HG02678 (cell line): ENCODE data around the gene SERPINB1.
"Not testable (repeated sequence)": the region's sequence is repeated elsewhere in the genome, so short reads cannot be mapped to it uniquely, and the experiment has no call there.

ENCODE experiments used
- ATAC-seq: cut with Tn5 transposase; IDR thresholded peaks from one replicate; pipeline ENCODE4 v1.9.1; 2021; ENCODE audit warnings: mild to moderate bottlenecking, moderate library complexity; ENCODE audit not compliant: unreplicated experiment

SERPINB1 gene

GRCh38 chr6:2819115-2819514, 22.5 kb downstream of the SERPINB1 start:
- no peak for ATAC-seq

- no peak for ATAC-seq
Measured at GRCh38 chr6:2818593-2818992, 23.1 kb downstream of the SERPINB1 start.

- no peak for ATAC-seq
Measured at GRCh38 chr6:2817903-2818443, 23.7 kb downstream of the SERPINB1 start.

- no peak for ATAC-seq
Measured at GRCh38 chr6:2816158-2816557, 25.5 kb downstream of the SERPINB1 start.

- no peak for ATAC-seq
Measured at GRCh38 chr6:2812695-2813094, 29.0 kb downstream of the SERPINB1 start.

- ATAC-seq: no peak
Measured at GRCh38 chr6:2810092-2810671, 31.5 kb downstream of the SERPINB1 start.

DNA sequence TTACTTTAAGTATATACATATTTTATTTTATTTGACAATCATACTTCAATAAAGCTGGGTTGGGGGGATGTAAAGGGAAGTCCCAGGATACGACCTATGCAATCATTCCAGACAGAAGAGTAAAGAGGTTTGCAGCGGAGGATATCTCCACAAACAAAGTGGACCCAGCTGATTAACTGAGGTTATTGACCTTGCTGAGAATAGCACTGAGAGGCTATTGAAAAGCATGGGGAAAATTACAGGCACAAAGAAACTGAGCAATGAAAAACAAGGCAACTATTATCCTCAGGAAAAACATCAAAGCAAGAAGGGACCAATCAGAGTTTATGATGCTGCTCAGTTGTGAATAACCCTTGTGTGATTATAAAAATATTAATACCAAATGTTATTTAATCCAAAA, 32.6 kb downstream of the SERPINB1 start:
- no peak for ATAC-seq

DNA sequence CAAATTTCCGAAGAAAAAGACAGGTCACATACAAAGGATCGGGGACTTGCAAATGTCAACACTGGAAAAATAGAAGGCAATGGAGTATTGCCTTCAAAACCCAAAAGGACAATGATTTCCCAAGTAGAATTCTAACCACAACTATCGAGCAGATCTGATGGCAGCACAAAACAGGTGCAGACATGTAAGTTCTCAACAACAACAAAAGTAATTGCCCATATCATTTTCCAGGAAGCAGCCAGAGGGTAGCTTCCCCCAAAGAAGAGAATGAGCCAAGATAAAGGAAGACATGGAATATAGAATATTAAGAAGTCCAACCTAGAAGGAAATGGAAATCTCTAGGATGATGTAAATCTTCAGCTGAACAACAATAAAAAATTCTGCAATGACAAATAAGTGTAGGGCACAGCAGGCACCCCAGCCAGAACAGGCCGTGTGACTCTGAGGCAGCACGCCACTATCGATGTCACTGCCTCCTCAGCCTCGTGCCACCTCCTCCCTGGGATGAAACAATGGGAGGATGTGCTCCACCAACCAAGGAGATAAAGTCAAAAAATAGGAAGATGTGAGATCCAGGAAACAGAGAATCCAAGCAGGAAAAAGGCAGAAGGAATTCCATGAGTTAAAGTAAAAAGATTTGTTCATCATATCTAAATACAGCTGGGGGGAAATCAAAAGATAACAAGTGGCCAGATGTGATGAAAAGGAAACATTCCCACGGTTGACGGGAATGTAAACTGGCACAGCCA, 34.1 kb downstream of the SERPINB1 start:
- ATAC-seq: no peak

DNA sequence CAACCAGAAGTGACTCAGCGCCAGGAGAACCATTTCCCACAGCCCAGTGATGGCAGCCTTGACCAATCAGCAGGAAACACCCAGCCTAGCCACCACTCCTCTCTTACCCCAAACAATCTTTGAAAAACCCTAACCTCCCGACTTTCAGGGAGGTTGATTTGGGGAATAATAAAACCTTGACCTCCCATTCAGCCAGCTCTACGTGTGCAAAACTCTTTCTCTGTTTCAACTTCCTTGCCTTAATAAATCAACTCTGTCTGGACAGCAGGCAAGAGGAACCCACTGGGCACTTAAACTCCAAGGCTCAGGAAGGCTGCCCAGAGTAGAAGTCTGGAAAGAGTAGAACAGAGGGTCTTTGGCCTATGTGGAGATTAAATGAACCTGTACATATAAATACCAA, 35.0 kb downstream of the SERPINB1 start:
- no peak for ATAC-seq

- no peak for ATAC-seq
Measured at GRCh38 chr6:2805031-2805430, 36.6 kb downstream of the SERPINB1 start.

DNA sequence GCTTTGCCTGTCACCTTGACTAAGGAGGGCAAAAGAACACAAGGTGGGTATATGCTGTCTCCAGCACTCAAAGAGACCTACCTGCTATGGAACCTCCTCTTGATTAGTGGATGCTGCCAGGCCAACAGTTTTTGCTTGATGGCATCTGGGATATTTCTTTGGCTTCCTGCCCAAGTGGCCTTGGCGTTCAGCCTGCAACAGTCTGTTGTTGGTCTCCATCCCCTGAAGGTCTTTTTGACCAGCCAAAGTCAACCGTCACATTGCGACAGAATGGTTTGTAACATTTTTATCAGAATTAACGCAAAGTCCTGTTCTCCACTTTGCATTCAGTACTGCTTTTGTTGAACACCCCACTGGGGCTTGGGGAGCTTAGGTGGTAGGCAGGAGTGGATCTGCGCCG, 37.1 kb downstream of the SERPINB1 start:
- no peak for ATAC-seq

GRCh38 chr6:2803731-2804429, 37.8 kb downstream of the SERPINB1 start:
- no peak for ATAC-seq

DNA sequence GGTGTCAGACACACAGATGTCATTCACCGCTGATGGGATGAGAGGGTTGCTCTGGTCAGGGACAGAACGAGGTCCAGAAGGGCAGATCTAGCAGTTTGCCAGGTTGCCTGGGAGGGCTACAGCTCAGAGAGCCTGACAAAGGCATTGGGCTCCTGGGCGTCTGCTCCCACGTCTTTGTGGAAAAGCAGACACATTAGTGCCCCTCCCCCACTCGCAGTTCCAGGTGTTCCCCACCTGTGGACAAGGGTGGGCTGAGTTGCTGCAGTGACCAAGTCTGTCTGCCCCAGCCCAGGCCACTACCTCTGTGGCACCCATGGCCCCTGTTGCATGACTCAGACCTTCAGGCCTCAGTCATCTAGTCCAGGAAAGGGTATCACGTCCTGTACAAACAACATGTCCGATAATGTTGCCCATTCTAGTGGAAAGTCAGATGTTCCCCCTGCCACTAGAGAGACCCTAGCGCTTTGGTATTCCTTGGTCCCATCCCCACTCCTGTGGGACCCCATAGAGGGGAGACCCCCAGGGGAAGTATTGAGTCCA, 39.1 kb downstream of the SERPINB1 start:
- ATAC-seq: no peak

- not testable (repeated sequence) for ATAC-seq
Measured at GRCh38 chr6:2801687-2802086, 40.0 kb downstream of the SERPINB1 start.

GRCh38 chr6:2800552-2801316, 40.9 kb downstream of the SERPINB1 start:
- ATAC-seq: no peak

DNA sequence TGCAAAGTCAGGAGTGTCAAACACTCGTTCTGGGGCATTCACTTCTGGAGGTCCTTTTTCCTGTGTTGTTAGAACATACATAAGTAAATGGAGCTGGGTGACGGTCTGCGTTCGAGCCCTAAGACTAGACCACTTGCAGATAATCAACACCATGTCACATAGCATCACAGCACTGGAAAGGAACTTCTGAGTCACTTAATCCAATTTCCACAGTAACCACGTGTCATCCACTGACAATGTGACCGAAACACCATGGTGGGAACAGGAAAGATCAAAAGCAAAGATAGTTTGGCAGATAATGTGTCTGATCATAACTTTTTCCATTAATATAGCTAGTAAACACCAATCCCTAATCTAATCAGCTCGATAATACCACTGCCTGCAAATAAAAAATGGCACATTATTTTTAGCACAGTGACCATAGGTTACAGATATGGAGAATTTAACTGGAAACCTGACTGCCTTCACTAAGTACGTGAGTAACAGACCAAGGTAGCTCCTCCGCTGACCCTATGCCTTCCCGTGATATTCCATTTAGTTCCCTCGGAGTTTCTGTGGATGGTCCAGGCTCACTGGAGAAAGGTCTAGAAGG, 41.6 kb downstream of the SERPINB1 start:
- no peak for ATAC-seq

DNA sequence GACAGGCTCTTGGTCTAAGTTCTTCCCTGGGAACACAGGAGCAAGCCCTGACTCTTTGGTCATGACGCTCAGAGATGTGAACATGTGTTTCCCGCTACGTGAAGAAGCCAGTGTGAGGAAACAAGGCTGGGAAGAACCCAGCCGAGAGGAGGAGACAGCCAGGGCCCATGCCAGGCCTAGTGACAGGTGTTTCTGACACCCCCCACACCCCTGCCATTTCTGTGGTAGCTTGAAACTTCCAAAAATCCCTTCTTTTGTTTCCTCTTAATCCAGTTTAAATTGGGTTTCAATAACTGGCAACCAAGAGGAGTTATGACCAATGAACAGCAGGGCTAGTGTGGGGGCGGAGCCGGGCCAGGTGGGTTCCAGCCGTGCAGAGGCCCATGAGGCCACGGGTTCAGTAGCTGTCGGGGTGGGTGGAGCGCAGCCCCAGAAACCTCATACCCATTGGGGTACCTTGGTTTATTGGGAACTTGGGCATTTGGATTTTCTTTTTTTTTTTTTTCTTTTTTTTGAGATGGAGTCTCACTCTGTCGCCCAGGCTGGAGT, 43.0 kb downstream of the SERPINB1 start:
- no peak for ATAC-seq

DNA sequence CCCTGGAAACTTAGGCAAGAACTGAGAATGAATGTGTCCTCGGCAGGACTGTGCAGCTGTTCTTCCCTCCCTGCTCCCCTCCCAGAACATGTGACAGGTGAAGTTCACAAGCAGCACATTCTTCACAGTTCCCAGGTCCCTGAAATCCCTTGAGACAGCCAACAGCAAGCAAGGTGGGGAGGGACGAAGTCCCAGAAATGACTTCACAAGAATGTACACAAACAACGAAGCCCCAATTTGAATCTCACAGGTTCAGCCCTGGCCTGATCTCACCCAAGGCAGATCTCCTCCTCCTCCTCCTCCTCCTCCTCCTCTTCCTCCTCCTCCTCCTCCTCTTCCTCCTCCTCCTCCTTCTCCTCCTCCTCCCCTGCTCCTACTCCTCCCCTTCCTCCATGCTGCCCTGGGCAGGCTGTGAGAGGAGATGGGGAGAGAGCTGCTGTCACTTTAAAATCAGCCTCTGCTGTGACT, 44.1 kb downstream of the SERPINB1 start:
- no peak for ATAC-seq

DNA sequence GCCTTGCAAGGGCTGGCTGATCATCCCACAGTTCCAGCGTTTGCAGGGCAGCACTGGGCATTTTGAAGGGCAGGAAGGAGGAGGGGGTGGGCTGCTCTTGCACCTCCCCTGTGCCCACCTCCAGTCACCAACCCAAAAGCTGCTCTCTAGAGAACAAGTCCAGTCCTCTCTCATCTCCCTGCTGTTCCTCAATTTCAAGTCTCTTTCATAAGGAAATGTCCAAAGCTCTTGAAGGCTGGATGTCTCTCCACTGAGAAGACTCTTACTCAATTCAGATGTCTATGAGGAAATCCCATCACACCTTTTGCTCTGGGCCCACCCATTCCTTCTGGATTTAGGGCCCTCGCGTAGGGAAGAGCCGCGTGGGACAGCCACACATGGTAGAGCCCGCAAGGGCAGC, 44.8 kb downstream of the SERPINB1 start:
- no peak for ATAC-seq

GRCh38 chr6:2795956-2796355, 45.7 kb downstream of the SERPINB1 start:
- no peak for ATAC-seq
